ENCODE results near the gene SLC39A7. TPM values are rescaled to one million over a fixed set of nuclear protein-coding genes. Genes with fewer than 3 reads are reported as not detected.

The SLC39A7 gene
- total and polyA plus RNA-seq, 2 of the 13 experiments (the other 11 are each of a cell fraction or from before 2014, with no cell fraction given) = 142 to 229 TPM

GRCh38 chr6:33200219-33201146, at the start of gene SLC39A7, which contains the start of gene RXRB (continued):
- TF ChIP-seq ZNF503 (CRISPR knock-in tag; IDR thresholded peaks at IDR 0.05) = peak; percentile 77; the same call in 1 of the 2 replicates
- peak; percentile 91 for TF ChIP-seq NR2C2 (CRISPR knock-in tag; IDR thresholded peaks at IDR 0.05; ENCODE audit: borderline replicate concordance)
- TF ChIP-seq MAFK (conservative IDR thresholded peaks at IDR 0.05 in 1 of 2, IDR thresholded peaks at IDR 0.05 in 1 of 2; ENCODE audit: low read length in 2 of 2) = no peak
- no peak for TF ChIP-seq ZNF646 (CRISPR knock-in tag; IDR thresholded peaks at IDR 0.05)
- TF ChIP-seq FOXO1 (CRISPR knock-in tag; IDR thresholded peaks at IDR 0.05) = peak; percentile 86
- no peak; the same call in 1 of the 2 replicates for TF ChIP-seq MAF1 (CRISPR knock-in tag; IDR thresholded peaks at IDR 0.05; ENCODE audit: borderline replicate concordance)
- peak; percentile 97 for TF ChIP-seq ZGPAT (CRISPR knock-in tag; IDR thresholded peaks at IDR 0.05)
- TF ChIP-seq ZHX1 (CRISPR knock-in tag; IDR thresholded peaks at IDR 0.05; ENCODE audit: low read depth) = peak; percentile 32; the same call in 1 of the 2 replicates
- peak; percentile 8; the same call in 1 of the 2 replicates for TF ChIP-seq SIN3A (IDR thresholded peaks at IDR 0.05; ENCODE audit: borderline replicate concordance, low read depth, low read length)
- TF ChIP-seq ZNF512B (CRISPR knock-in tag; IDR thresholded peaks at IDR 0.05; ENCODE audit: borderline replicate concordance) = no peak
